DMS79 (cell line): Measurements from ENCODE around the gene ARL6IP4.

Source experiments
- DNase-seq: peaks from one replicate; lab custom pipeline; 2025; lab: John Stamatoyannopoulos, UW

ARL6IP4 gene

GRCh38 chr12:122978507-122978955, 1.9 kb upstream of the ARL6IP4 start:
- DNase-seq: no peak

DNA sequence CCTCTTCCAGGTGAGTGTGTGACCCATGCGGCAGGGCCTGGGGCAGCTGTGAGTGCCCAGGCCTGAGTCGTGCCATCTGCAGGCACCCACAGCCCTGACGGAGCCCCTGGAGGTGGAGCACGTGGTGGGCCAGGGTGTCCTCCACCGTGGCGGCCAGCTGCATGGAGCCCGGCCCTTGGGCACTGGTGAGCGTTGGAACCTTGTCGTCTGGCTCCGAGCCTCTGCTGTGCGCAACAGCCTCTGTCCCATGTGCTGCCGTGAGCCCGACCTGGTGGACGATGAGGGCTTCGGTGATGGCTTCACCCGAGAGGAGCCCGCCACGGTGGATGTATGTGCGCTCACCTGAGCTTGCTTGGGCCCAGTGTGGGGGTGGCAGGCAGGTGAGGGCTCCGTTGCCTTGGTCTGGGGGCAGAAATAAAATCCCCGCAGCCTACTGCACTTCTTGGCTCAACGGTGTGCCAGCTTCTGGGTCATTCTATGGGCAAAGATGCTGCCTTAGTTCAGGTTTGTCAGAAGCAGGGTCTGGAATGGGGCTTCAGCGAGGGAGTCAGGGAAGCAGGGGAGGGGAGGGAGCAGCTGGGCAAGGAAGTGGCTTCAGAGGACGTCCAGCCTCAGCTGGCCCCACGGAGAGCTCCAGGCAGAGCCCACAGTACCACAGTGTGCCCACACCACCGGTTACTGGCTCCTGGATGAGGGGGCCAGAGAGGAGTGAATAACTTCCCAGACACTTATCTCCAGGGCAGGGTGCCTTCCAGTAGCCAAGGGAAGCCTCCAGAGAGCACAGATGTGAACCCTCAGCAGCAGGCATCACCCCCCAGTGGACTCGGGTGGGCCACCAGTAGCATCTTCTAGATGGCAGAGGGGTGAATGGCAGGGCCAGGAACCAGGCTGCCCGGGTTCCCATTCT, 1.2 kb upstream of the ARL6IP4 start:
- no peak for DNase-seq

DNA sequence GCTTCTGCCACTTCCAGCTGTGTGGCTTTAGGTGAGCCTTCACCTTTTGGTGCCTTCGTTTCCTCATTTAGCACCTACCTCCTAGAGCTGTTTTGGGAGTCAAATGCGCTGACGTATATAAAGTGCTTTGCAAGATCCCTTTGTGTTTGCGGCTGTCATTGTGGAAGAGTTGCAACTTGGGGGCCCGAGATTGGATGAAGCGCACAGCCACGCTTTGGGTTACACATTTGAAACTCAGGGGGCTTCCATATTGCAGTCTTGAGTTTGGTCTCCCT, 636 bp upstream of the ARL6IP4 start:
- no peak for DNase-seq

- DNase-seq: no peak
Observed at GRCh38 chr12:122981036-122981471, 573 bp downstream of the ARL6IP4 start.

DNA sequence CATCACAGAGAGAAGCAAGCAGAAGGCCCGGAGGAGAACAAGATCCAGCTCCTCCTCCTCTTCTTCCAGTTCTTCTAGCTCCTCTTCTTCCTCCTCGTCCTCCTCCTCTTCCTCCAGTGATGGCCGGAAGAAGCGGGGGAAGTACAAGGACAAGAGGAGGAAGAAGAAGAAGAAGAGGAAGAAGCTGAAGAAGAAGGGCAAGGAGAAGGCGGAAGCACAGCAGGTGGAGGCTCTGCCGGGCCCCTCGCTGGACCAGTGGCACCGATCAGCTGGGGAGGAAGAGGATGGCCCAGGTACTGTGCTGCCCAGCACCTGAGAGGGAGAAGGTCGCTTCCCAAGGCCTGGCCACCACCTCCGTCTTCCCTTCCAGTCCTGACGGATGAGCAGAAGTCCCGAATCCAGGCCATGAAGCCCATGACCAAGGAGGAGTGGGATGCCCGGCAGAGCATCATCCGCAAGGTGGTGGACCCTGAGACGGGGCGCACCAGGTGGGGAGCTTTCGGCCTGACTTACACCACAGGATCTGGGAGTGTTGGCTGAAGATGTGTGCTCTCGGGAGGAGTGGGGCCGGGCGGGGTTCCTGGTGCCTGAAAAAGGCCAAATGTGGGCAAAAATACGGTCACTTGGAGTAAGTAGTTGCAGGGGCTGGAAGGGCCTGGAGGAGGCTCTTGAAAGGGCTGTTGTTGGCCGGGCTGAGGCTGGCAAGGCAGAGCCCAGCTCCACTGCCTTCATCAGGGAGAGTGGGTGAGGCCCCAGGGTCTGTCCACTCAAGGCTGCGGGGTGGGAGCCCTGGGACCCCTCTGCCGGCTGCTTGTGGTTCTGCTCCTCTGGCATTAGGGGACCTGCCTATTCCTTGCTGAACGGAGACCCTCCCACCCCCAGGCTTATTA, 1.4 kb downstream of the ARL6IP4 start:
- no peak for DNase-seq

DNA sequence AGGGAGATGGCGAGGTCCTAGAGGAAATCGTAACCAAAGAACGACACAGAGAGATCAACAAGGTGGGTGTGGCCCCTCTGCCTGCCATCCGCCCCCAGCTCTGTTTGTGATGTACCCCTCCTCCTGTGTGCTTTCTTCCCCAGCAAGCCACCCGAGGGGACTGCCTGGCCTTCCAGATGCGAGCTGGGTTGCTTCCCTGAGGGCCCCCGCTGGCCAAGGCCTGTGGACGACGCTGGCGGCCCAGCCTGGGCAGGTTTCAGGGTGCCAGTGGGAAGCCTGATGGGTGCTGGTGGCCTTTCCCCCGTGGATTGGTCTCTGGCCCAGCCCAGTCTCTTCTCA, 2.0 kb downstream of the ARL6IP4 start:
- DNase-seq: no peak

DNA sequence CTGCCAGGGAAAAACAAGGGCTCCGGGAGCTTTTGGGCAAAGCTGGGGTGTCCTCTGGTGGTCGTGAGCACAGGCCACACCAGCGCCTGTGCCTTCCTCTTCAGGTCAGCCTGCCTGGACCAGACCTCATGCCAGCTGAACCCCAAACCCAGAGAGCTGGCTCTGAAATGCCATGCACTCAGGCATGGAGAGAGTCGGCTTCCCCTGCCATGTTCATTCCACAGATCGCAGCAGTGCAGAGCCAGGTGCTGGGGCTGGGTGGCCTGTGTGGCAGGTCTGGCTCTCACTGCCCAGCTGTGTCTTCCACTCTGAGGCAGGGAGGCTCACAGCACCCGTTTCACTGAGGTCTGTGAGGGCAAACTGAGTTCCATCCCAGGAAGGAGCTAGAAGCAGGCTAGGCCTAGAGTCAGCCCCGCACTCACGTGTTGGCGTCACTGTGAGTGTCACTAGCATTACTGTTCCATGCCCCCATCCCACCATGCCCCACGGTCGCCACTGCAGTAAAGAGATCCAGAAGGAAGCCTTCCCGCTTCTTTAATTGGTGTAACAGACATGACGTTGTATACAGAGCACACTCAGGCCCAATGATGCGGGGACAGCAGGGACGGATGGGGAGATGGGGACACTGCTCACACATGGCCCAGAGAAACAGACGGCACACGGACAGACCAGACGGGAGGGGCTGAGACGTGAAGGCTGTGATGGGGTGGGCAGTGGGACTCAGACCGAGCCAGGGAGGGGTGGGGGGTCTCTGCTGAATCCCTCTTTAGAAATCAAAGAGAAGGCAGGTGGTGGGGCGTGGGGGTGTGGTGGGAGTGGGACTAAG, 2.7 kb downstream of the ARL6IP4 start:
- DNase-seq: no peak

GRCh38 chr12:122983789-122984515, 3.5 kb downstream of the ARL6IP4 start:
- DNase-seq: no peak

- no peak for DNase-seq
Observed at GRCh38 chr12:122984612-122985337, 4.3 kb downstream of the ARL6IP4 start.

- DNase-seq: no peak
Observed at GRCh38 chr12:122985338-122986257, 5.1 kb downstream of the ARL6IP4 start.

GRCh38 chr12:122986258-122986871, 5.9 kb downstream of the ARL6IP4 start:
- no peak for DNase-seq

- DNase-seq: no peak
Observed at GRCh38 chr12:122987086-122987951, 6.8 kb downstream of the ARL6IP4 start.

- no peak for DNase-seq
Observed at GRCh38 chr12:122988036-122988435, 7.6 kb downstream of the ARL6IP4 start.

DNA sequence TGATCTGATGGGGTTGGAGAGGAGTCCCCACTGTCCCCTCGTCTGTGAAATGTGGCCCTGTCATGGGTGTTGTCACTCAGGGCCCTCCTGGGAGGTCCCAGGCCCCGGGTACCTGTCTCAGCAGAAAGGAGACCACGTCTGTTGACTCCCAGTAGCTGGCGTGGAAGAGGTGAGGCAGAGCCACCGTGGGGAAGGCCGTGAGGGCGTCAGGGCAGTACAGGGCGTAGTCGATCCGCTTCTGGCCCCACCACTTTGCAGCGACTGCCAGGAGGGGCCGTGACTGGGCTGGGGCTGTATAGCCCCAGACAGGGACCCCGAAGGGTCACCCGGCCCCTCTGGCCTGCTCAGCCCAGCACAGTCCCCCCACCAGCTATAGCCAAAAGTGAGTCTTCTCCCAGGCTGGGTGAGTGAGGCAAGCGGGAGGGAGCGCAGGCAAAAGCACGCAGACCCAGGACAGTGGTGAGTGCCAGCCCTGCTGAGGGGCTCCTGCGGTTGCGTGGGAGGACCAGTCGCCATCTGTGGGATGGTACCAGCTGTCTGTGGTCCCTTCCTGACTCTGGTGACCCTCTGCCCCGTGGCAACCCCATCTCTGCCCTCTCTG, 8.2 kb downstream of the ARL6IP4 start:
- no peak for DNase-seq

DNA sequence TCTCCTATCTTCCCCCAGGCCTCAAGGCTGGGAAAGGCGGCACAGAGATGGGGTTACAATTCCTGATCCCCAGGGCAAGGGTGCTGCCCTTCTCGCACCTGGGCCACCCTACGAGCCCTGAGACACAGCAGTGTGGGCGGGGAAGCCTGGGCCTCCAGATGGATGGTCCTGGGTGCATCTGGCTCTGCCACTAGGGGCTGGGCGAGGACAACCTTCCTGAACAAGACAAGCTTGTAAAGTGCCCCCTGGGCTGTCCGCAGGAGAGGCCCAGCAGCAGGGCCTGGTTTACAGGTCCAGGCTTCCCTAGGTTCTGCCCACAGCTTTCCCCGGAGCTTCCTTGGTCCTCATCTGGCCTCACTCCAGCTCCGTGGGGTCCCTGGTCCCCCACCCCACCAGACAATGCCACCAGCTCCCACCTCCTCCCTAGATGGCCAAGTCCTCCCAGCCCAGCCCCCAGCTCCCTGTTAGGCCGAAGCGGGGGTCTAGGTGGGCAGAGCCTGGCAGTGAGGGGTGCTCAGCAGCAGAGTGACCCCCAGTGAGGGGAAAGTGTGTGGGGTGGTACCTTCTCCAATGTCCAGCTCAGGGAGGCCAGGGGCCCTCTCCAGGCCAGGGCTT, 8.9 kb downstream of the ARL6IP4 start:
- DNase-seq: no peak

DNA sequence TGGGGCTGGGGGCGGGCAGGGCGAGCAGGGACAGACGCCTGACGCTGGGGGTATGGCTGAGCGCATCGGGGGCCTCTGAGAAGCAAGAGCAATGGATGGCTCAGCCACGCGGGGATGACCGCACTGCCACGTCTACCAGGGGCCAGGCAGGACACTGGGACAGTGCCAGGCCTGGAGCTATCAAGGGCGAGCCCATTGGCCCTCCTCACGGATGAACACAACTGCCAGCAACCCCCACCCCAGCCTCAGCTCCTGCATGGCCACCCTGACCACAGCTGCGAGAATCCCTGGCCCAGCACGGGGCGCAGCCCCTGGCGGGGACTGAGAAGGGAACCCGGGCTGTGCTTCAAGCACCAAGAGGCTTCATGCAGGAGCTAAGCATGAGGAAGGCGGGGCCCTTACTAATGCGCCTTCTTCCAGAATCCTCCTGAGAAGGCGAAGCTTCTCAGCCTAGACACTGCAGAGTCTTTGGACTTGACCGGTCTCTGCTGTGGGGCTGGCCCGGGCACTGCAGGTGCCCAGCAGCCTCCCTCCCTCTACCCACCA, 9.5 kb downstream of the ARL6IP4 start:
- no peak for DNase-seq

DNA sequence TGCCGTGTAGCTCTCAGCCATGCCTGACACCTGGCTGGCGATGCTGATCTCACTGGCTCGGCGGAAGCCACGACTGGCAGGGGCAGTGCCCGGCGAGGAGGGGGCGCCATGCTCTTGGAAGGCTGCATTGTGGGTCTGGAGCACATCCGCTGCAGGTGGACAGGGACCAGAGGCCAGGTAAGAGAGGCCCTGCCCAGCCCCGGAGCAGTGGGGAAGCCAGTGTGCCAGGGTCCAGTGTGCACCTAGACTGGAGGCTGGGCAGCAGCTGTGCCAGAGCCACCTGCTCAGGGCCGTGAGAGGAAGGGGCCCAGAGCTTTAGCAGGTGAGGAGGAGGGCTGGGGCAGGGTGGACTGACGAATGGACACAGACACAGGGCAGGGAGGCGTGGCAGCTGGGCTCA, 10.1 kb downstream of the ARL6IP4 start:
- no peak for DNase-seq
